ENCODE measurements around the gene DUOX1. TPM values are rescaled to one million over a fixed set of nuclear protein-coding genes. Genes with fewer than 3 reads are reported as not detected.

DUOX1 gene
- total RNA-seq, 1 experiment from 2014 or later = 15.1 TPM

- no peaks in the 10 kb centered on the region for H3K27me3 Mint-ChIP-seq (ENCODE audit: insufficient read depth, unreplicated experiment)
- BruUV-seq (replicated peaks) = no TSS peak
- POLR2A ChIA-PET = interaction anchor here (1.3 kb wide), 1 partner anchor 9 kb away, joined by 3 read pairs; no protein-coding TSS in a partner anchor
- CTCF ChIA-PET = interaction anchor here (0.6 to 2.1 kb wide), 3 partner anchors 22 to 492 kb away, joined by 3 to 13 read pairs (median 4); no protein-coding TSS in a partner anchor
- H3K4me3 Mint-ChIP-seq (ENCODE audit: unreplicated experiment) = no peak overlapping the region
- TF ChIP-seq CTCF (IDR thresholded peaks at IDR 0.05; ENCODE audit: unreplicated experiment) = no peak
- H3K36me3 Mint-ChIP-seq (ENCODE audit: insufficient read depth, unreplicated experiment) = peaks cover 15% of the 10 kb centered on the region
- intact Hi-C loops (cut with micrococcal nuclease) = no loop called here
- H3K4me1 Mint-ChIP-seq (ENCODE audit: insufficient read depth, unreplicated experiment) = no peaks in the 10 kb centered on the region
- peak overlapping the region; percentile 51 for H3K27ac Mint-ChIP-seq (ENCODE audit: low read depth, unreplicated experiment)
- no peaks in the 10 kb centered on the region for H3K9me3 Mint-ChIP-seq (ENCODE audit: unreplicated experiment)
- DNase-seq (ENCODE audit: unreplicated experiment) = no peak
Observed at GRCh38 chr15:45141386-45141785, 11.6 kb downstream of the DUOX1 start.

DNA sequence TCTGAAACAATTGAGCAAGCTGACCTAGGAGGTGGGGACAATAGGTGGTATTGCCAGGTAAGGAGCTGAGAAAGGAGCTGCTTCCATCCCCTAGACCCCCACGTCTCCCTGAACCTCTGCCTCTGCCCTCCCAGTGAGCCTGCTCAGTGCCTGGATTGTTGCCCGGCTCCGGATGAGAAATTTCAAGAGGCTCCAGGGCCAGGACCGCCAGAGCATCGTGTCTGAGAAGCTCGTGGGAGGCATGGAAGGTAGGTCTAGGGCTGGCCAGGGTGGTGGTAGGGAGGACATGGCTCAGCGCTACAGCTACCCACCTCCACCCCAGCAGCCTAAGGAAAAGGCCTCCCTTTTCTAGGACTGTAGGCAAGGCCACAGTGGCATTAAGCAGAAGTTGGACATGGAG lies 13.3 kb downstream of the DUOX1 start:
- peaks cover 7% of the 10 kb centered on the region for H3K4me1 Mint-ChIP-seq (ENCODE audit: insufficient read depth, unreplicated experiment)
- H3K4me3 Mint-ChIP-seq (ENCODE audit: unreplicated experiment) = no peak overlapping the region
- H3K27ac Mint-ChIP-seq (ENCODE audit: low read depth, unreplicated experiment) = no peak overlapping the region
- intact Hi-C loops (cut with micrococcal nuclease) = no loop called here
- CTCF ChIA-PET = interaction anchor here (2.0 to 2.1 kb wide), 2 partner anchors 16 to 20 kb away, joined by 6 to 13 read pairs; no protein-coding TSS in a partner anchor
- H3K27me3 Mint-ChIP-seq (ENCODE audit: insufficient read depth, unreplicated experiment) = no peaks in the 10 kb centered on the region
- H3K36me3 Mint-ChIP-seq (ENCODE audit: insufficient read depth, unreplicated experiment) = peaks cover 14% of the 10 kb centered on the region
- DNase-seq (ENCODE audit: unreplicated experiment) = no peak
- POLR2A ChIA-PET = interaction anchor here (0.5 kb wide), 1 partner anchor 404 kb away, joined by 5 read pairs; no protein-coding TSS in a partner anchor
- no TSS peak for BruUV-seq (replicated peaks)
- no peak for TF ChIP-seq CTCF (IDR thresholded peaks at IDR 0.05; ENCODE audit: unreplicated experiment)
- H3K9me3 Mint-ChIP-seq (ENCODE audit: unreplicated experiment) = no peaks in the 10 kb centered on the region

GRCh38 chr15:45143946-45144345 lies 14.2 kb downstream of the DUOX1 start:
- Mint-ChIP-seq H3K9me3 (ENCODE audit: unreplicated experiment) (no peaks in the 10 kb centered on the region), H3K4me1 (ENCODE audit: insufficient read depth, unreplicated experiment) (peaks cover 16% of the 10 kb centered on the region), H3K36me3 (ENCODE audit: insufficient read depth, unreplicated experiment) (peaks cover 14% of the 10 kb centered on the region), H3K27ac (ENCODE audit: low read depth, unreplicated experiment) (no peak overlapping the region), H3K4me3 (ENCODE audit: unreplicated experiment) (no peak overlapping the region), H3K27me3 (ENCODE audit: insufficient read depth, unreplicated experiment) (no peaks in the 10 kb centered on the region)
- no peak for DNase-seq (ENCODE audit: unreplicated experiment)
- POLR2A ChIA-PET = no interaction called here
- CTCF ChIA-PET = interaction anchor here (1.0 to 1.4 kb wide), 3 partner anchors 17 to 26 kb away, joined by 4 to 7 read pairs (median 5); no protein-coding TSS in a partner anchor
- intact Hi-C loops (cut with micrococcal nuclease) = no loop called here
- no TSS peak for BruUV-seq (replicated peaks)
- TF ChIP-seq CTCF (IDR thresholded peaks at IDR 0.05; ENCODE audit: unreplicated experiment) = no peak

DNA sequence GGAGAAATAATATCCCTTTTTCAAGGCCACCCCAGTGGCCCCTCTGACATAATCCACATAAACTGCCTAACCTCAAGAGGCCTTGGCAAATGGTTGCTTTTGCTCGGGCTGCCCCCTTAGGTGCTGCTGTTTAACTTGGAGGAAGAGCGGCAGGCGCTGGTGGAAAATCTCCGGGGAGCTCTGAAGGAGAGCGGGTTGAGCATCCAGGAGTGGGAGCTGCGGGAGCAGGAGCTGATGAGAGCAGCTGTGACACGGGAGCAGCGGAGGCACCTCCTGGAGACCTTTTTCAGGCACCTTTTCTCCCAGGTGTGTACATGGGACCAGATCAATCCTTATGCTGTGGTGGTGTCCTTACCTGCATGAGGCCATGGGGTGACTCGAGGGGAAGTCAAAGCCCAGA lies 15.0 kb downstream of the DUOX1 start:
- Mint-ChIP-seq H3K4me3 (ENCODE audit: unreplicated experiment) (no peak overlapping the region), H3K36me3 (ENCODE audit: insufficient read depth, unreplicated experiment) (peaks cover 14% of the 10 kb centered on the region), H3K4me1 (ENCODE audit: insufficient read depth, unreplicated experiment) (peaks cover 19% of the 10 kb centered on the region), H3K27ac (ENCODE audit: low read depth, unreplicated experiment) (no peak overlapping the region), H3K9me3 (ENCODE audit: unreplicated experiment) (no peaks in the 10 kb centered on the region), H3K27me3 (ENCODE audit: insufficient read depth, unreplicated experiment) (no peaks in the 10 kb centered on the region)
- no peak for DNase-seq (ENCODE audit: unreplicated experiment)
- POLR2A ChIA-PET = interaction anchor here (0.5 kb wide), 1 partner anchor 856 kb away, joined by 3 read pairs; the partner anchor contains the start of gene GOLM2
- intact Hi-C loops (cut with micrococcal nuclease) = no loop called here
- no peak for TF ChIP-seq CTCF (IDR thresholded peaks at IDR 0.05; ENCODE audit: unreplicated experiment)
- CTCF ChIA-PET = interaction anchor here (0.6 to 1.9 kb wide), 5 partner anchors 18 to 247 kb away, joined by 3 to 7 read pairs (median 5); no protein-coding TSS in a partner anchor
- no TSS peak for BruUV-seq (replicated peaks)
